Immature natural killer cell (primary cell): ENCODE measurements around the gene LRRK1. TPM values are rescaled to one million over a fixed set of nuclear protein-coding genes. Genes with fewer than 3 reads are reported as not detected.

Experiments used
- DNase-seq, 3 donors: peaks; one replicate each; pipeline ENCODE4 v3.0.0; 2022; ENCODE audit warnings: mixed read lengths in 1 of 3
- H3K27ac Mint-ChIP-seq, 6 donors: one replicate each; pipeline ENCODE4 v1.8.0; 2020; ENCODE audit warnings: mixed read lengths in 6 of 6, mild to moderate bottlenecking in 5 of 6, inconsistent platforms in 4 of 6, moderate library complexity in 3 of 6
- H3K27me3 Mint-ChIP-seq, 3 donors: one replicate each; pipeline ENCODE4 v1.8.0; 2020 to 2021; ENCODE audit warnings: low read depth in 3 of 3, mild to moderate bottlenecking in 3 of 3, mixed read lengths in 3 of 3, moderate library complexity in 3 of 3, inconsistent platforms in 1 of 3
- H3K36me3 Mint-ChIP-seq, 3 donors: one replicate each; pipeline ENCODE4 v1.8.0; 2020; ENCODE audit warnings: mixed read lengths in 3 of 3, inconsistent platforms in 2 of 3, mild to moderate bottlenecking in 2 of 3
- H3K4me1 Mint-ChIP-seq, 2 donors: one replicate each; pipeline ENCODE4 v1.8.0; 2020; ENCODE audit warnings: inconsistent platforms in 2 of 2, mild to moderate bottlenecking in 2 of 2, mixed read lengths in 2 of 2, moderate library complexity in 1 of 2
- H3K4me3 Mint-ChIP-seq, 5 donors: one replicate each; pipeline ENCODE4 v1.8.0; 2020; ENCODE audit warnings: mild to moderate bottlenecking in 5 of 5, mixed read lengths in 5 of 5, inconsistent platforms in 3 of 5, moderate library complexity in 3 of 5
- H3K9me3 Mint-ChIP-seq, 6 donors: one replicate each; pipeline ENCODE4 v1.8.0; 2020; ENCODE audit warnings: mild to moderate bottlenecking in 6 of 6, mixed read lengths in 6 of 6, inconsistent platforms in 4 of 6, moderate library complexity in 3 of 6
- polyA plus RNA-seq, 3 donors: library from polyadenylated mRNA; unstranded; fragments of 300-500 nt; fragmentation: Illumina TruSeq; gene quantifications; one replicate each; pipeline ENCODE4 v1.2.3, GENCODE V29; 2021

The LRRK1 gene
- polyA plus RNA-seq, 3 donors from 2014 or later: 0.02 TPM; not detected in 2

DNA sequence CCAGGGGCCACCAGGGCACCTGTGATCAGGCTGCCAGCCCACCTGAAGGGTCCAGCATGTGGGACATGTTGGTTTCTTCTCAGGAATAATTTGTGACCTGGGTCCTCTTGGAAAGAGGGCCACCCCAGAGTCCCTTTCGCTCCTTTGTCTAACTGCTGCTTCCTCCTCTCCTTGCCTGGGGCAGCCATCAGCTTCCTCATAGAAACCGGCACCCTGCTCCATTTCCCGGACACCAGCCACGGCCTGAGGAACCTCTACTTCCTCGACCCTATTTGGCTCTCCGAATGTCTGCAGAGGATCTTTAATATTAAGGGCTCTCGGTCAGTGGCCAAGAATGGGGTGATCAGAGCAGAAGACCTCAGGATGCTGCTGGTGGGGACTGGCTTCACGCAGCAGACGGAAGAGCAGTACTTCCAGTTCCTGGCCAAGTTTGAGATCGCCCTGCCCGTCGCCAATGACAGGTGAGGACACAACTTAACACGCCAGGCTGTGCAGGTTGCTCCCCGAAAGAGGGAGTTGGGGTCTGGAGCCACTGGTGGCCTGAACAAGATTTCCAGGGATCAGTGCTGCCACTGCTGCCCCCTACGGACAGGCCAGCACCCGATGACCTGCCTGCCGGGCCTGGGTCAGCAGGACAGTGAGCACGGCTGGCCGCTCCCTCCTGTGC is 109.7 kb downstream of the LRRK1 start:
- H3K27me3 Mint-ChIP-seq: peaks cover 2 to 9% (median 5%) of the 10 kb centered on the region in 3 donors
- H3K36me3 Mint-ChIP-seq: no peaks in the 10 kb centered on the region
- H3K27ac Mint-ChIP-seq: no peak overlapping the region
- no peak overlapping the region for H3K4me3 Mint-ChIP-seq
- H3K4me1 Mint-ChIP-seq: no peaks in the 10 kb centered on the region
- DNase-seq: no peak
- no peaks in the 10 kb centered on the region for H3K9me3 Mint-ChIP-seq

DNA sequence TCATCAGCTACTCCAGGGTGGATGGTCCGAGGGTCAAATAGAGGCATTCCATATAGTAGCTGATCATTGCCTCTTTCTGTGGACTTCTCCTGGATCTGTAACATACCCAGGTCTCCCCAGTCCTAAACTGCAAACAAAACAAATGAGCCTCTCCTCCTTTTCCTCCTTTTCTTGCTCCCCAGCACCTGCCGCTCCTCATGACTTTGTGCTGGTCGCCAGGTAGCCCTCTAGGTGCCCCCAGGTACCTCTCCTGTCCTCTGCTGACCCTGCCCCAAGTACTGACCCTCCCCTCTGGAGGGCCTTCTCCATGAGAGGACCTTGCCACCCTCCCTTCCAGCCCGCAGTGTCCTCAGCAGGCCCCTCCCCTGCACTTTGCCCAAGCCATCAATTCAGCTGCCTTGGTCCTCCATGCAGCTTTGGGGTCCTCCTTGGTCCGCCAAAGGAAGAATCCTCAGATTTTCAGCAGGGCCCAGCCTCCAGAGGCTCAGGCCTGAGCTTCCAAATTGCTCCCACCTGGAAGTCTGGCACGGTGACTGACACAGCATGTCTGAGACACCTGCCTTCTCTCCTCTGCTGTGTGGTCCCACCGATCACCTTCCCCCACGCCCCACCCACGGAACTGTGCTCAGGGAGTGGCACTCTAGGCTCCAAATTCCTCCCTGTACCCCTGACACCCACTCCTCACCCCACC is 111.0 kb downstream of the LRRK1 start:
- no peak overlapping the region for H3K27ac Mint-ChIP-seq
- H3K4me1 Mint-ChIP-seq: no peaks in the 10 kb centered on the region
- peaks cover 0 to 9% (median 7%) of the 10 kb centered on the region in 3 donors for H3K27me3 Mint-ChIP-seq

DNA sequence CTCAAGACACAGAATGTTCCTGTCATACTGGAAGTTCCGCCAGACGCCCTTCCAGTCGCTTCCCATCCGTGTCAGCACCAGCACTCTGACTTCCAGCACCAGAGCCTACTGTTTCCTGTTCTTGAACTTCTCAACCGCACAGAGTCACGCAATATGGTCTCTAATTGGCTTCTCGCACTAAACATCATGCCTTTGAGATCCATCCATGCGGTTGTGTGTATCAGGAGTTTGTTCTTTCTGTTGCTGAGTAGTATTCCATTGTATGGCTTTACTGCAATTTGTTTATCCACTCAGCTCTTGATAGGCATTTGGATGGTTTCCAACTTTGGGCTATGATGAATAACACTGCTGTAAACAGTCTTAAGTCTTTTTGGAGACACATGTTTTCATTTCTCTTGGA is 112.1 kb downstream of the LRRK1 start:
- Mint-ChIP-seq H3K36me3 (no peaks in the 10 kb centered on the region), H3K4me1 (no peaks in the 10 kb centered on the region), H3K9me3 (peaks cover 2 to 18% (median 11%) of the 10 kb centered on the region in 6 donors), H3K4me3 (no peak overlapping the region), H3K27me3 (peaks cover 0 to 12% (median 7%) of the 10 kb centered on the region in 3 donors), H3K27ac (no peak overlapping the region)
- no peak for DNase-seq

More for the DNA sequence above, 111.0 kb downstream of the LRRK1 start:
- peaks cover 0 to 7% (median 5%) of the 10 kb centered on the region in 6 donors for H3K9me3 Mint-ChIP-seq
- H3K36me3 Mint-ChIP-seq: no peaks in the 10 kb centered on the region
- H3K4me3 Mint-ChIP-seq: no peak overlapping the region
- no peak for DNase-seq

GRCh38 chr15:101033801-101034200 is 114.6 kb downstream of the LRRK1 start:
- DNase-seq: no peak
- Mint-ChIP-seq H3K9me3 (peaks cover 4 to 24% (median 16%) of the 10 kb centered on the region in 6 donors), H3K36me3 (peaks cover 0 to 4% (median 0%) of the 10 kb centered on the region in 3 donors), H3K4me3 (no peak overlapping the region), H3K27ac (no peak overlapping the region), H3K4me1 (no peaks in the 10 kb centered on the region), H3K27me3 (peaks cover 0 to 12% (median 7%) of the 10 kb centered on the region in 3 donors)

DNA sequence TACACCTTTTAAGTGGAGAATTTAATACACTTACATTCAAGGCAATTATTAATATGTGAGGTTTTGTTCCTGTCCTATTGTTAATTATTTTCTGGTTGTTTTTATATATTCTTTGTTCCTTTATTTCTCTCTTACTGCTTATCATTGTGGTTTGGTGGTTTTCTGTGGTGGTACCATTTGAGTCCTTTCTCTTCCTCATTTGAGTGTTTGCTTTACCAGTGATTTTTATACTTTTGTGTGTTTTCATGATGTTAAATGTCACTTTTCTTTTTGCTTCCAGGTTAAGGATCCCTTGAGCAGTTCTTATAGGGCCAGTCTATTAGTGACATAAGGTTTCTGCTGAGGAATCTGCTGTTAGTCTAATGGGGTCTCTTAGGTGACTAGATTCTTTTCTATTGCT is 116.5 kb downstream of the LRRK1 start:
- Mint-ChIP-seq H3K9me3 (peaks cover 6 to 24% (median 16%) of the 10 kb centered on the region in 6 donors), H3K36me3 (peaks cover 0 to 4% (median 0%) of the 10 kb centered on the region in 3 donors), H3K4me1 (no peaks in the 10 kb centered on the region), H3K4me3 (no peak overlapping the region), H3K27me3 (peaks cover 0 to 12% (median 7%) of the 10 kb centered on the region in 3 donors), H3K27ac (no peak overlapping the region)
- DNase-seq: no peak

- Mint-ChIP-seq H3K36me3 (peaks cover 0 to 4% (median 0%) of the 10 kb centered on the region in 3 donors), H3K4me3 (no peak overlapping the region), H3K9me3 (peaks cover 6 to 24% (median 18%) of the 10 kb centered on the region in 6 donors), H3K4me1 (no peaks in the 10 kb centered on the region), H3K27ac (no peak overlapping the region), H3K27me3 (peaks cover 0 to 13% (median 9%) of the 10 kb centered on the region in 3 donors)
- no peak for DNase-seq
Observed at GRCh38 chr15:101036189-101036588, 117.0 kb downstream of the LRRK1 start.

GRCh38 chr15:101037090-101037830 is 118.1 kb downstream of the LRRK1 start:
- peaks cover 6 to 24% (median 20%) of the 10 kb centered on the region in 6 donors for H3K9me3 Mint-ChIP-seq

GRCh38 chr15:101038327-101039003 is 119.3 kb downstream of the LRRK1 start:
- no peak for DNase-seq
- H3K27ac Mint-ChIP-seq: no peak overlapping the region
- H3K9me3 Mint-ChIP-seq: peaks cover 6 to 24% (median 20%) of the 10 kb centered on the region in 6 donors
- H3K36me3 Mint-ChIP-seq: peaks cover 0 to 4% (median 0%) of the 10 kb centered on the region in 3 donors
- no peak overlapping the region for H3K4me3 Mint-ChIP-seq
- H3K4me1 Mint-ChIP-seq: no peaks in the 10 kb centered on the region
- peaks cover 6 to 14% (median 10%) of the 10 kb centered on the region in 3 donors for H3K27me3 Mint-ChIP-seq

More at GRCh38 chr15:101037090-101037830, 118.1 kb downstream of the LRRK1 start:
- peaks cover 0 to 4% (median 0%) of the 10 kb centered on the region in 3 donors for H3K36me3 Mint-ChIP-seq
- no peak overlapping the region for H3K27ac Mint-ChIP-seq
- no peak for DNase-seq
- H3K4me3 Mint-ChIP-seq: no peak overlapping the region
- peaks cover 6 to 15% (median 14%) of the 10 kb centered on the region in 3 donors for H3K27me3 Mint-ChIP-seq
- H3K4me1 Mint-ChIP-seq: no peaks in the 10 kb centered on the region

DNA sequence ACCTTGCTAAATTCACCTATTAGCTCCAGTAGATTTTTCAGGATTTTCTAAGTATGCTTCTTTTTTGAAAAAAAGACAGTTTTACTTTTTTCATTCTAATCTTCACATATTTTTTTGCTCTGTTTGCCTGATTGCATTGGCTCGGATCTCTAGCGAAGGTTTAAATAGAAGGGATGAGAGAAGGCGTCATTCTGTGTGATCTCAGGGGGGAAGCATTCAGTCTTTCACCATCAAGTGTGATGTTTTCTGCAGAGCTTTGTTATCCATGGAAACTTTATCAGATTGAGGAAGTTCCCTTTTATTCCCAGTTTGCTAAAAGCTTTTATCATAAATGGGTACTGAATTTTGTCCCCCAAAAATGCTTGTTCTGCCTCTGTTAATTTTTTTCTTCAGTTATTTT is 120.3 kb downstream of the LRRK1 start:
- Mint-ChIP-seq H3K9me3 (peaks cover 6 to 24% (median 19%) of the 10 kb centered on the region in 6 donors), H3K27ac (no peak overlapping the region), H3K36me3 (peaks cover 0 to 4% (median 0%) of the 10 kb centered on the region in 3 donors), H3K4me3 (no peak overlapping the region), H3K4me1 (no peaks in the 10 kb centered on the region), H3K27me3 (peaks cover 6 to 14% (median 8%) of the 10 kb centered on the region in 3 donors)
- no peak for DNase-seq

DNA sequence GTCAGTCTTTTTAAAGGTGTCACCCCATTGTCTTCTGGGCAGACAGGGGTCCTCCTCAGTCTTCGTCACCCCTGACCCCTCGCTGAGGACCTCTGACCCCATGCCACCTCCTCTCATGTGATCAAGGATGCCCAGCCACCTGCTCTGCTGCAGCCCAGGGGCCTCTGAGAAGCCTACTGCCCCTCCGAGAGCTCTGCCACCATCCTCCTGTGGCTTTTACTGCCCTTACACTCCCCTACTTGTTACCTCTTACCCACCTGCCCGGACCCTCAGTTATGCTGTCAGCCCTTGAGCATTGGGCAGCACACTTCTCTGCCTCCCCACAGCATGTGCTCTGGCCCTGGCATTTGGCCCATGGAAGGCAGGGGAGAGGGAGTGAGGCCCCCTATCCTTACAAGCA is 123.2 kb downstream of the LRRK1 start:
- no peak overlapping the region for H3K27ac Mint-ChIP-seq

GRCh38 chr15:101043011-101043410 is 123.9 kb downstream of the LRRK1 start:
- H3K27me3 Mint-ChIP-seq: peaks cover 6 to 11% (median 8%) of the 10 kb centered on the region in 3 donors
- no peak for DNase-seq
- H3K9me3 Mint-ChIP-seq: peaks cover 0 to 7% (median 2%) of the 10 kb centered on the region in 6 donors
- no peaks in the 10 kb centered on the region for H3K4me1 Mint-ChIP-seq
- H3K4me3 Mint-ChIP-seq: no peak overlapping the region
- no peak overlapping the region for H3K27ac Mint-ChIP-seq
- H3K36me3 Mint-ChIP-seq: no peaks in the 10 kb centered on the region

More for the DNA sequence above, 123.2 kb downstream of the LRRK1 start:
- peaks cover 0 to 7% (median 2%) of the 10 kb centered on the region in 6 donors for H3K9me3 Mint-ChIP-seq
- no peak for DNase-seq
- peaks cover 6 to 11% (median 8%) of the 10 kb centered on the region in 3 donors for H3K27me3 Mint-ChIP-seq
- H3K4me3 Mint-ChIP-seq: no peak overlapping the region
- H3K4me1 Mint-ChIP-seq: no peaks in the 10 kb centered on the region
- no peaks in the 10 kb centered on the region for H3K36me3 Mint-ChIP-seq

DNA sequence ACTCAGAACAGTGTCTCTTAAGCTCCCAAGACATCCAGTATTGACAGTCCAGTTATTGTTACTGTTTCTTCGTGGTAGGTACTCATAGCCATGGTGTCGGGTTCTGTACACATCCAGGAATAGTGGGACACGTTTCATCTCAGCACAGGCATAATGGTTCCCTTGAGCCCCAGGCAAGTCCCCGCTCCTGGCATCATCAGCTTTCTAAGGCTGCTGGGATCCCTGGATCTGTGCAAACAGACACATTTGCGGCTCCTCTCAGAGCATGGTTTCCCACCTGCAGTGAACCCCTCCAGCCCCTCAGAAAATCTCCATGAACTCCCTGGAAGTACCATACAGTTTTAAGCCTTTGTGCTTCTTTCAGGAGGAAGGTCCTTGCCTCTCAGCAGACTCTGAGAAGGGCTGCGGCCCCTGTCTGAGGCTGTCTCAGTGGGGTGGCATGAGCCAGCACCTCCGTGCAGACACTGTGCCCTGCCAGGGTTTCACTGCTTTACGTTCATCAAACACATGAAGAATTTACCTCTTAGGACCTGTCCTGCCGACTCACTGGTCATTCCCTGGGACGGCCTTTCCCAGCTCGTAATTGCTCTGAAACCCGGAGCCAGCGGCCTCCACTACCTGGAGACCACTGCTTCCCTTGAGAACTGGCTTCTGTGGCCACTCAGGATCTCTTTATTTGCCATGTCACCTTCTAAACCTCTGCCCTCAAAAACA is 124.9 kb downstream of the LRRK1 start:
- H3K27me3 Mint-ChIP-seq: peaks cover 6 to 11% (median 8%) of the 10 kb centered on the region in 3 donors
- no peaks in the 10 kb centered on the region for H3K4me1 Mint-ChIP-seq
- no peak overlapping the region for H3K4me3 Mint-ChIP-seq
- H3K9me3 Mint-ChIP-seq: peaks cover 0 to 7% (median under 1%) of the 10 kb centered on the region in 6 donors
- no peak for DNase-seq
- H3K36me3 Mint-ChIP-seq: no peaks in the 10 kb centered on the region
- H3K27ac Mint-ChIP-seq: no peak overlapping the region
